Measurements from ENCODE around the gene AKAP6.

GRCh38 chr14:32724867-32725471, 395.9 kb downstream of the AKAP6 start:
- TF ChIP-seq CTCF (IDR thresholded peaks at IDR 0.05) (no peak), POLR2A (IDR thresholded peaks at IDR 0.05) (no peak)
